PFSK-1 (cell line): Measurements from ENCODE around the gene MAU2.

Source experiments
- FOXP2 ChIP-seq: optimal IDR thresholded peaks from 2 replicates; pipeline ENCODE3; 2011; ENCODE audit warnings: borderline replicate concordance, control low read depth, inconsistent platforms; ENCODE audit not compliant: insufficient read depth; ENCODE audit errors: extremely low read length, extremely low read depth
- POLR2AphosphoS5 ChIP-seq: IDR thresholded peaks from 2 replicates; pipeline ENCODE4 v1.6.1; 2012; ENCODE audit warnings: low read depth, mild to moderate bottlenecking, control low read depth, low read length, moderate library complexity
- REST ChIP-seq, 2 experiments: IDR thresholded peaks; 2 replicates each; pipeline versions ENCODE4 v1.6.1 to v1.8.0; 2011 to 2012; ENCODE audit warnings: low read depth in 2 of 2, low read length in 2 of 2, control low read depth in 1 of 2, inconsistent platforms in 1 of 2, mild to moderate bottlenecking in 1 of 2, moderate library complexity in 1 of 2; ENCODE audit not compliant: insufficient read depth in 1 of 2
- SIN3A ChIP-seq: IDR thresholded peaks from 2 replicates; pipeline ENCODE4 v1.6.1; 2012; ENCODE audit warnings: mild to moderate bottlenecking, low read length, moderate library complexity, borderline replicate concordance; ENCODE audit not compliant: insufficient read depth
- TAF1 ChIP-seq: IDR thresholded peaks from 2 replicates; pipeline ENCODE4 v1.6.1; 2012; ENCODE audit warnings: low read length, control low read depth, borderline replicate concordance; ENCODE audit not compliant: insufficient read depth

The MAU2 gene

DNA sequence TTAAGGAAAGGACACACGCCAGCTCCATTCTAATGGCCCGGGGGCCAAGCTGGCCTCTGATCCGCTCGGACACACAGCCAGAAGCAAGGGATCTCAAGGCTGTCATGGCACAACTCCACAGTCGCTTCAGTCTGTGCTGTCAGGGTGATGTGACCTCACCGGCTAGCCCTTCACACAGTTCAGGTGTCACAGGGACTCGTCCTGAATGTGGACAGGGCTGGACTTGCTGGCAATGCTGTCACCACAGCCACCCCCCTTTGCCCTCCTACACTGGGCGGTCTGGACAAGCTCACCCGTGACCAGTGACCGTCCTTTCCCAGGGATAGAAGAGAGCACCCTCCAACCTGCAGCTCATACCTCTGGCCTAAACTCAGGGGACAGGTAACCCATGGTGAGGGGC is 15.6 kb upstream of the MAU2 start:
- TF ChIP-seq SIN3A (no peak), TAF1 (no peak), REST (IDR thresholded peaks at IDR 0.05; ENCODE audit: insufficient read depth in 1 of 2, low read depth in 2 of 2, low read length in 2 of 2) (no peak), POLR2AphosphoS5 (no peak), FOXP2 (no peak)

GRCh38 chr19:19305696-19306095 is 14.9 kb upstream of the MAU2 start:
- TF ChIP-seq REST (IDR thresholded peaks at IDR 0.05; ENCODE audit: insufficient read depth in 1 of 2, low read depth in 2 of 2, low read length in 2 of 2) (no peak), POLR2AphosphoS5 (no peak)

DNA sequence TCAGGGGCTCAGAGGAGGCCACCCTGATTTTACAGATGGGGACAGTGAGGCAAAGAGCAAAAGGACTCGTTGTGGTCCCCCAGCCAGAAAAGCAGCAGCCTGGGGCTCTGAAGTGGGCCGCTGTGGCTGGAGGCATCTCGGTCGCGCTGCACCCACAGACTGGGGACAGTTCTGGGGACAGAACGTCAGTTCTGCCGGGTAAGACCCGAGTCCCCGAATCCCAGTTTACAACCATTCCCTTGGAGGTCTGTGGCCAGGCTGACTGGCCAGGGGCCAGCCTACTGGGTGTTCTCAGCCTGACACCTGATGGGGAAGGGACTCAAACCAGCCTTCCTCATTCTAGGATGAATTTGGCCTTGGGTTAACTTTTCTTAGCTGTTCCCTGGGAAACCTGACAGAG is 14.4 kb upstream of the MAU2 start:
- TF ChIP-seq TAF1 (no peak), POLR2AphosphoS5 (no peak), REST (IDR thresholded peaks at IDR 0.05; ENCODE audit: insufficient read depth in 1 of 2, low read depth in 2 of 2, low read length in 2 of 2) (no peak), FOXP2 (no peak), SIN3A (no peak)

GRCh38 chr19:19308373-19308772 is 12.3 kb upstream of the MAU2 start:
- TF ChIP-seq FOXP2 (no peak), TAF1 (no peak), POLR2AphosphoS5 (no peak), REST (IDR thresholded peaks at IDR 0.05; ENCODE audit: insufficient read depth in 1 of 2, low read depth in 2 of 2, low read length in 2 of 2) (no peak), SIN3A (no peak)

GRCh38 chr19:19315444-19315843 is 5.2 kb upstream of the MAU2 start:
- no peak for TF ChIP-seq POLR2AphosphoS5
- TF ChIP-seq SIN3A, result no peak
- no peak for TF ChIP-seq TAF1
- TF ChIP-seq FOXP2, result no peak
- no peak for TF ChIP-seq REST (IDR thresholded peaks at IDR 0.05; ENCODE audit: insufficient read depth in 1 of 2, low read depth in 2 of 2, low read length in 2 of 2)
